HepG2 (cell line): Measurements from ENCODE around the gene IGFALS. TPM values are rescaled to one million over a fixed set of nuclear protein-coding genes. Genes with fewer than 3 reads are reported as not detected.

Source experiments
- BRCA1 ChIP-seq: sonication (generic); formaldehyde crosslinking; IDR thresholded peaks from 2 replicates; pipeline ENCODE4 v1.4.0; 2020; ENCODE audit warnings: missing genetic modification reagents
- CBX2 ChIP-seq, 2 experiments: fragments of 200-600 bp in 1 of 2; sonication (generic); formaldehyde crosslinking in 1 of 2; IDR thresholded peaks; 2 replicates each; pipeline versions ENCODE4 v1.7.0 to v1.8.1; 2018 to 2022; ENCODE audit warnings: low read depth in 2 of 2, low read length in 1 of 2, mild to moderate bottlenecking in 1 of 2, missing genetic modification reagents in 1 of 2
- EEA1 ChIP-seq: sonication (generic); formaldehyde crosslinking; IDR thresholded peaks from 2 replicates; pipeline ENCODE4 v1.5.1; 2020; ENCODE audit warnings: mild to moderate bottlenecking, missing genetic modification reagents, borderline replicate concordance
- HOXA5 ChIP-seq: sonication (generic); formaldehyde crosslinking; IDR thresholded peaks from 2 replicates; pipeline ENCODE4 v1.4.0; 2020; ENCODE audit warnings: missing genetic modification reagents
- ISL2 ChIP-seq: sonication (generic); formaldehyde crosslinking; IDR thresholded peaks from 2 replicates; pipeline ENCODE4 v1.5.0; 2020; ENCODE audit warnings: missing genetic modification reagents
- KDM2A ChIP-seq: sonication (generic); formaldehyde crosslinking; IDR thresholded peaks from 2 replicates; pipeline ENCODE4 v1.4.0; 2020; ENCODE audit warnings: low read depth, missing genetic modification reagents, borderline replicate concordance
- ONECUT2 ChIP-seq: sonication (generic); formaldehyde crosslinking; IDR thresholded peaks from 2 replicates; pipeline ENCODE4 v1.4.0; 2020; ENCODE audit warnings: missing genetic modification reagents
- PRMT3 ChIP-seq: sonication (generic); formaldehyde crosslinking; IDR thresholded peaks from 2 replicates; pipeline ENCODE4 v1.8.1; 2022; ENCODE audit warnings: low read depth, mild to moderate bottlenecking, moderate library complexity, missing genetic modification reagents, borderline replicate concordance
- REXO4 ChIP-seq: sonication (generic); formaldehyde crosslinking; IDR thresholded peaks from 2 replicates; pipeline ENCODE4 v1.8.0; 2022; ENCODE audit warnings: missing genetic modification reagents, mild to moderate bottlenecking, borderline replicate concordance
- ZFYVE20 ChIP-seq: sonication (generic); formaldehyde crosslinking; IDR thresholded peaks from 2 replicates; pipeline ENCODE4 v1.8.0; 2023; ENCODE audit warnings: low read depth, mild to moderate bottlenecking, moderate library complexity, missing genetic modification reagents, borderline replicate concordance
- ZNF335 ChIP-seq: sonication (generic); formaldehyde crosslinking; IDR thresholded peaks from 2 replicates; pipeline ENCODE4 v1.4.0; 2020; ENCODE audit warnings: missing genetic modification reagents
- ZNF382 ChIP-seq: sonication (generic); formaldehyde crosslinking; IDR thresholded peaks from 2 replicates; pipeline ENCODE4 v1.5.0; 2020; ENCODE audit warnings: missing genetic modification reagents, mild to moderate bottlenecking, borderline replicate concordance
- ZNF552 ChIP-seq: sonication (generic); formaldehyde crosslinking; IDR thresholded peaks from 2 replicates; pipeline ENCODE4 v1.9.0; 2022; ENCODE audit warnings: missing genetic modification reagents, mild to moderate bottlenecking, borderline replicate concordance
- ZNF713 ChIP-seq: sonication (generic); formaldehyde crosslinking; IDR thresholded peaks from 2 replicates; pipeline ENCODE4 v1.4.0; 2020; ENCODE audit warnings: mild to moderate bottlenecking, missing genetic modification reagents
- ZNF761 ChIP-seq: sonication (generic); formaldehyde crosslinking; conservative IDR thresholded peaks from 2 replicates; pipeline ENCODE4 v1.4.0; 2020; ENCODE audit warnings: mild to moderate bottlenecking, missing genetic modification reagents
- polyA plus RNA-seq, 8 experiments: library from polyadenylated mRNA; depleted of rRNA in 3 of 8; stranded (reverse) in 7 of 8; unstranded in 1 of 8; fragments of >200 nt; fragmentation: Illumina TruSeq in 4 of 8; extraction: Trizol in 4 of 8; gene quantifications; 2 replicates each; pipeline versions ENCODE4 v1.2.1 to v1.2.3, GENCODE V29; 2011 to 2016; ENCODE audit warnings: low read depth in 4 of 8, missing spikeins in 1 of 8, mixed read lengths in 1 of 8; ENCODE audit not compliant: insufficient read depth in 1 of 8
- total RNA-seq, 5 experiments: library from RNA; depleted of rRNA; stranded (reverse); fragments of >200 nt; fragmentation: Illumina TruSeq; extraction: Trizol; gene quantifications; 2 replicates each; pipeline ENCODE4 v1.2.3, GENCODE V29; 2016; ENCODE audit warnings: low read depth in 1 of 5
- TF ChIP-seq, protein P1 (sequence below): sonication (generic); formaldehyde crosslinking; IDR thresholded peaks from 2 replicates; pipeline ENCODE4 v1.8.1; 2023; ENCODE audit warnings: mild to moderate bottlenecking, moderate library complexity, missing genetic modification reagents
- TF ChIP-seq, protein P2 (sequence below): sonication (generic); formaldehyde crosslinking; IDR thresholded peaks from 2 replicates; pipeline ENCODE4 v1.4.0; 2020; ENCODE audit warnings: missing genetic modification reagents, borderline replicate concordance
- TF ChIP-seq, protein P3 (sequence below): IDR thresholded peaks from 2 replicates; pipeline ENCODE4 v1.6.1; 2016; ENCODE audit warnings: missing compliant biosample characterization, missing genetic modification reagents, borderline replicate concordance
- TF ChIP-seq, protein P4 (sequence below): IDR thresholded peaks from 2 replicates; pipeline ENCODE4 v1.6.1; 2016; ENCODE audit warnings: control low read depth
- TF ChIP-seq, protein P5 (sequence below): sonication (generic); IDR thresholded peaks from 2 replicates; pipeline ENCODE4 v1.6.1; 2016; ENCODE audit warnings: low read depth, borderline replicate concordance

The IGFALS gene
- total and polyA plus RNA-seq, 2 of the 13 experiments (the other 11 are each of a cell fraction or from before 2014, with no cell fraction given), result 0.34 to 2.4 TPM

DNA sequence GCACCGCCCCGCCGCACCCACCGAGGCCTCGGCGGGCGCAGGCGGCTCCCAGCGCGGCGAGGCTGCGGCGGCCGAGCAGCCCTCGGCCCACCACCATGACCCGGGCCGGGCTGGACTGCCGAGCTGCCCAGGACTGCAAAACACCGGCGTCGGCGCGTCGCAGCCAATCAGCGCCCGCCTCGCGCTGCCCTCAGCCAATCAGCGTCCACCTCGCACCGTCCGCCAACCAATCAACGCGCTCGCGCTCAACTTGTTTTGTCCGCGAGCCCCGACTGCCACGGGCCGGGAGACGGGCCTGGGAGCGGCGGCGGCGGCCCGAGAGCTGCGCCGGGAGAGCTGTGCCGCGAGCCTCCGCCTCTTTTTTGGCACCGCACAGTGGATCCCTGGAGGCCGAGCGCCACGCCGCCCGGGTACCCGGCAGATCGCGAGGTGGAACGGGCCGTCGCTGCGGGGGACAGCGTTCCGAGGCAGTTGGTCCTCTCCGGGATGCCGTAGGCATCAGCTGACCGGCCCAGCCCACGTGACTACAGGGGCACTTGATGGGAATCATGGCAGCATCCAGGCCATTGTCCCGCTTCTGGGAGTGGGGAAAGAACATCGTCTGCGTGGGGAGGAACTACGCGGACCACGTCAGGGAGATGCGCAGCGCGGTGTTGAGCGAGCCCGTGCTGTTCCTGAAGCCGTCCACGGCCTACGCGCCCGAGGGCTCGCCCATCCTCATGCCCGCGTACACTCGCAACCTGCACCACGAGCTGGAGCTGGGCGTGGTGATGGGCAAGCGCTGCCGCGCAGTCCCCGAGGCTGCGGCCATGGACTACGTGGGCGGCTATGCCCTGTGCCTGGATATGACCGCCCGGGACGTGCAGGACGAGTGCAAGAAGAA, 33.4 kb upstream of the IGFALS start, which contains the start of the genes FAHD1 and HAGH (continued):
- TF ChIP-seq, protein P1, sequence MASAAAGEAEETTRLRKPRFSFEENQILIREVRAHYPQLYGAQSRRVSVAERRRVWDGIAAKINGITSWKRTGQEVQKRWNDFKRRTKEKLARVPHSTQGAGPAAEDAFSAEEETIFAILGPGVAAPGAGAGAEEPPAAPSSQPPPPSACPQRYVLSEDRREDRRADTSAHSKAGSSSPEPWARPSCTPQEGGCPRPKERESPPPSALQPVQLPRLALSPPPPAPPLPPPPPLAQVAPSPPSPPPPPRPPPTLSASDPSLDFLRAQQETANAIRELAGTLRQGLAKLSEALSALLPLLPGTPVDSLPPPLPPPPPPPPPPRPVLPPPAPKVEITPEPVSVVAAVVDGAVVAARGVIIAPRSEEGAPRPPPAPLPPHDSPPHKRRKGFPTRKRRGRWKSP (CRISPR knock-in tag), result peak; percentile 97
- TF ChIP-seq CBX2 (IDR thresholded peaks at IDR 0.05; ENCODE audit: low read depth, low read length), result no peak
- no peak for TF ChIP-seq CBX2 (CRISPR knock-in tag; IDR thresholded peaks at IDR 0.05; ENCODE audit: low read depth)
- TF ChIP-seq, protein P2, sequence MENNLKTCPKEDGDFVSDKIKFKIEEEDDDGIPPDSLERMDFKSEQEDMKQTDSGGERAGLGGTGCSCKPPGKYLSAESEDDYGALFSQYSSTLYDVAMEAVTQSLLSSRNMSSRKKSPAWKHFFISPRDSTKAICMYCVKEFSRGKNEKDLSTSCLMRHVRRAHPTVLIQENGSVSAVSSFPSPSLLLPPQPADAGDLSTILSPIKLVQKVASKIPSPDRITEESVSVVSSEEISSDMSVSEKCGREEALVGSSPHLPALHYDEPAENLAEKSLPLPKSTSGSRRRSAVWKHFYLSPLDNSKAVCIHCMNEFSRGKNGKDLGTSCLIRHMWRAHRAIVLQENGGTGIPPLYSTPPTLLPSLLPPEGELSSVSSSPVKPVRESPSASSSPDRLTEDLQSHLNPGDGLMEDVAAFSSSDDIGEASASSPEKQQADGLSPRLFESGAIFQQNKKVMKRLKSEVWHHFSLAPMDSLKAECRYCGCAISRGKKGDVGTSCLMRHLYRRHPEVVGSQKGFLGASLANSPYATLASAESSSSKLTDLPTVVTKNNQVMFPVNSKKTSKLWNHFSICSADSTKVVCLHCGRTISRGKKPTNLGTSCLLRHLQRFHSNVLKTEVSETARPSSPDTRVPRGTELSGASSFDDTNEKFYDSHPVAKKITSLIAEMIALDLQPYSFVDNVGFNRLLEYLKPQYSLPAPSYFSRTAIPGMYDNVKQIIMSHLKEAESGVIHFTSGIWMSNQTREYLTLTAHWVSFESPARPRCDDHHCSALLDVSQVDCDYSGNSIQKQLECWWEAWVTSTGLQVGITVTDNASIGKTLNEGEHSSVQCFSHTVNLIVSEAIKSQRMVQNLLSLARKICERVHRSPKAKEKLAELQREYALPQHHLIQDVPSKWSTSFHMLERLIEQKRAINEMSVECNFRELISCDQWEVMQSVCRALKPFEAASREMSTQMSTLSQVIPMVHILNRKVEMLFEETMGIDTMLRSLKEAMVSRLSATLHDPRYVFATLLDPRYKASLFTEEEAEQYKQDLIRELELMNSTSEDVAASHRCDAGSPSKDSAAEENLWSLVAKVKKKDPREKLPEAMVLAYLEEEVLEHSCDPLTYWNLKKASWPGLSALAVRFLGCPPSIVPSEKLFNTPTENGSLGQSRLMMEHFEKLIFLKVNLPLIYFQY (CRISPR knock-in tag), result peak; percentile 84; the same call in 1 of the 2 replicates
- TF ChIP-seq REXO4, result peak; percentile 81; the same call in 1 of the 2 replicates
- TF ChIP-seq, protein P3, sequence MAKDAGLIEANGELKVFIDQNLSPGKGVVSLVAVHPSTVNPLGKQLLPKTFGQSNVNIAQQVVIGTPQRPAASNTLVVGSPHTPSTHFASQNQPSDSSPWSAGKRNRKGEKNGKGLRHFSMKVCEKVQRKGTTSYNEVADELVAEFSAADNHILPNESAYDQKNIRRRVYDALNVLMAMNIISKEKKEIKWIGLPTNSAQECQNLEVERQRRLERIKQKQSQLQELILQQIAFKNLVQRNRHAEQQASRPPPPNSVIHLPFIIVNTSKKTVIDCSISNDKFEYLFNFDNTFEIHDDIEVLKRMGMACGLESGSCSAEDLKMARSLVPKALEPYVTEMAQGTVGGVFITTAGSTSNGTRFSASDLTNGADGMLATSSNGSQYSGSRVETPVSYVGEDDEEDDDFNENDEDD (CRISPR knock-in tag), result peak; percentile 70; the same call in 1 of the 2 replicates
- TF ChIP-seq ZNF713 (CRISPR knock-in tag), result no peak
- TF ChIP-seq ZFYVE20 (CRISPR knock-in tag), result 0 out of 2 replicates have a peak, but pooled peaks have one; percentile 73
- TF ChIP-seq EEA1 (CRISPR knock-in tag), result peak; percentile 96
- TF ChIP-seq PRMT3, result no peak; the same call in 1 of the 2 replicates
- TF ChIP-seq KDM2A (CRISPR knock-in tag), result peak; percentile 96
- TF ChIP-seq ZNF335, result no peak; the same call in 1 of the 2 replicates
- no peak for TF ChIP-seq ZNF382 (CRISPR knock-in tag)
- no peak for TF ChIP-seq BRCA1 (CRISPR knock-in tag)
- no peak for TF ChIP-seq ONECUT2 (CRISPR knock-in tag)
- TF ChIP-seq ZNF552, result 0 out of 2 replicates have a peak, but pooled peaks have one; percentile 56
- TF ChIP-seq HOXA5, result peak; percentile 66
- TF ChIP-seq, protein P4, sequence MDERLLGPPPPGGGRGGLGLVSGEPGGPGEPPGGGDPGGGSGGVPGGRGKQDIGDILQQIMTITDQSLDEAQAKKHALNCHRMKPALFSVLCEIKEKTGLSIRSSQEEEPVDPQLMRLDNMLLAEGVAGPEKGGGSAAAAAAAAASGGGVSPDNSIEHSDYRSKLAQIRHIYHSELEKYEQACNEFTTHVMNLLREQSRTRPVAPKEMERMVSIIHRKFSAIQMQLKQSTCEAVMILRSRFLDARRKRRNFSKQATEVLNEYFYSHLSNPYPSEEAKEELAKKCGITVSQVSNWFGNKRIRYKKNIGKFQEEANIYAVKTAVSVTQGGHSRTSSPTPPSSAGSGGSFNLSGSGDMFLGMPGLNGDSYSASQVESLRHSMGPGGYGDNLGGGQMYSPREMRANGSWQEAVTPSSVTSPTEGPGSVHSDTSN (CRISPR knock-in tag), result no peak
- TF ChIP-seq ISL2 (CRISPR knock-in tag), result peak; percentile 63
- TF ChIP-seq ZNF761 (CRISPR knock-in tag), result no peak
- TF ChIP-seq, protein P5, sequence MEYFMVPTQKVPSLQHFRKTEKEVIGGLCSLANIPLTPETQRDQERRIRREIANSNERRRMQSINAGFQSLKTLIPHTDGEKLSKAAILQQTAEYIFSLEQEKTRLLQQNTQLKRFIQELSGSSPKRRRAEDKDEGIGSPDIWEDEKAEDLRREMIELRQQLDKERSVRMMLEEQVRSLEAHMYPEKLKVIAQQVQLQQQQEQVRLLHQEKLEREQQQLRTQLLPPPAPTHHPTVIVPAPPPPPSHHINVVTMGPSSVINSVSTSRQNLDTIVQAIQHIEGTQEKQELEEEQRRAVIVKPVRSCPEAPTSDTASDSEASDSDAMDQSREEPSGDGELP, result peak; percentile 99
